Suppressor macrophage treated with lipopolysaccharide for 1 hour (primary cell): ENCODE results near the gene RXFP1.
A peak's percentile ranks its signal among the peaks of the same experiment; 100 is the strongest.

Experiments used
- DNase-seq, 3 donors: peaks; one replicate each; pipeline ENCODE4 v3.0.0-alpha.2; 2020 to 2022

The RXFP1 gene

DNA sequence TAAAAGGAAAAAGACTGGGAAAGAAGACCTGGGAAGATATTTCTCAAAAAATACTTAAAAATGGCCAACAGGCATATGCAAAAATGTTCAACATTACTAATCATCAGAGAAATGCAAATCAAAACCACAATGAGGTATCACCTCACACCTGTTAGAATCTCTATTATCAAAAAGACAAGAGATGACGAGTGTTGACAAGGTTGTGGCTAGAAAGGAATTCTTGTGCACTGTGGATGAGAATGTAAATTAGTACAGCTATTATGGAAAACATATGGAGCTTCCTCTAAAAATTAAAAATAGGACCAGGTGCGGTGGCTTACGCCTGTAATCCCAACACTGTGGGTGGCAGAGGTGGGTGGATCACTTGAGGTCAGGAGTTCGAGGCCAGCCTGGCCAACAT is 100.0 kb downstream of the RXFP1 start:
- DNase-seq = no peak

DNA sequence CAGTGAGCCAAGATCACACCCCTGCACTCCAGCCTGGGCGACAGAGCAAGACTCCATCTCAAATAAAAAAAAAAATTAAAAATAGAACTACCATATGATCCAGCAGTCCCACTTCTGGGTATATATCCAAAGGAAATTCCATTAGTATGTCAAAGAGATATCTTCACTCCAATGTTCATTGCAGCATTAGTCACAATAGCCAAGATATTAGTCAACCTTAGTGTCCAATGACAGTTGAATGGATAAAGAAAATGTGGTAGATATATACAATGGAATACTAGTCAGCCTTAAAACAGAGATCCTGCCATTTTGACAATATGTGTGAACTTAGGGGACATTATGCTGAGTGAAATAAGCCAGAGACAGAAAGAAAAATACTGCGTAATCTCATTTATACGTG is 100.6 kb downstream of the RXFP1 start:
- DNase-seq = peak in 1 of 3 donors; percentile 36

DNA sequence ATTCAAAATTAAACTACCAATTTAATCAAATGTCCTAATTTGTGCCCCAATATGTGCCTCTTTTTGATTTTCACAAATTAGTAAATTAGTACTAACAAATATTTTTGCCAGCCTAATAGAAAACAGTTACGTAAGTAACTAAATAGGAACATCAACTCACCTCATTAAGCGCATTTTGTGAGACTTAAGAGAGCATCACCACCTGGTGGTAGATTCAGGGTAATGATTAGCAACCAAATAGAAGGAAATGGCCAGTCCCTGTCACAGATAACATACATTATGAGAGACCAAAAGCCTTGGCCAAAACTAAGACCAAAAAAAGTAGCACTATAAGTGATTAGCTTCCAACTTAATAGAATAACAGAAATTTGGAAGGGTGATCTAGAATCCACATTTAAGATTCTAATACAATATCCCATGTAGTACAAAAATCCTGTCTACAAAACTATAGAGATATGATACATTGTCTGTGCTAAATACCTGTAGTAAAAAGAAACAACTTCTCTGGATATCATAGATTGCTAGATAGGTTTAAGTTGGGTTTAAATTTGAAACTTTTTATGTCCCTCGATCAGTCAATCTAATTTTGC is 103.3 kb downstream of the RXFP1 start:
- DNase-seq = peak; percentile 73 to 85 (median 84)

DNA sequence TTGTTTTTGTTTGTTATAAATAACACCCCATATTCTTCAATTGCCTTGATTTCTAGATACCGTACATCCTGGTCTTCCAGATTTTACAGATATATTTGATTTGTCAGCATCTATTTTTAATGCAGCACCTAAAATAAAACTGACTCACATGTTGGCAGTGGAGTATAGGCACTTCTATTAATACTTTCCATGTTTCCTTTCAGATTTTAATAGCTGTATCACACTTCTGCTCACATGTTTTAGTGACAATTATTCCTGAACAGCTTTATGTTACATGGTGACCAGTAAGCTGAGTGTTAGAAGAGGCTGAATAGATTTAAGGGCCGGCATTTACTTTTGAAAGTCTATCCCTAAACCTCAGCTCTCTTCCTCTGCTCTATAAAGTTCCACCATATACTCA is 103.9 kb downstream of the RXFP1 start:
- no peak for DNase-seq

DNA sequence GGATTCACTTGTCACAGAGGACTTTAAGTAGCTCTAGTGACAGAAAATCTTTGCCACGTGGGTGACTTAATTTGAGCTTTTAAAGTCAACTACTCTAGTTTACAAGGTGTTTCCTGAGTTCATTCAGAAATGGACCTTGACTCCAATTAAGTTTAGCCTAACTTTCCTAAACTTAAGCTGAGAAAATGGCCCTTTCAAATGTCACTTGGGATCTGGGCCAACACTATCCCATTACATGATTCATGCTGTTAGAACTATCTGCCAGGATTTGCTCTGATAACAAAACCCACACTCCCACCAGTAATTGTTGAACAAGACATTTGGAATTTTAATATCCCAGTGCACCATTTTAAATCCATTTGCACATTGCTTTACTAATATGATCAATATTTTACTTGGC is 109.2 kb downstream of the RXFP1 start:
- DNase-seq = no peak

DNA sequence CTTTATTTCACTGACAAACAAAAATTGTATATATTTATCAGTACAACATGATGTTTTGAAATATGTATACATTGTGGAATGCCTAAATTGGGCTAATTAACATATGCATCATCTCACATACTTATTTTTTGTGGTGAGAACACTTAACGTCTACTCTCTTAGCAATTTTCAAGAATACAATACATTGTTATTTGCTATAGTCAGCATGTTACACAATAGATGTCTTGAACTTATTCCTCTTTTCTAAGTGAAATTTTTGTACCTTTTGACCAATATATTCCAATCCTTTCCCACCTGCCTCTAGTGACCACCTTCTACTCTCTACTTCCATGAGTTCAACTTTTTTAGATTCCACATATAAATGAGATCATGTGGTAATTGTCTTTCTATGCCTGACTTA is 114.9 kb downstream of the RXFP1 start:
- no peak for DNase-seq

DNA sequence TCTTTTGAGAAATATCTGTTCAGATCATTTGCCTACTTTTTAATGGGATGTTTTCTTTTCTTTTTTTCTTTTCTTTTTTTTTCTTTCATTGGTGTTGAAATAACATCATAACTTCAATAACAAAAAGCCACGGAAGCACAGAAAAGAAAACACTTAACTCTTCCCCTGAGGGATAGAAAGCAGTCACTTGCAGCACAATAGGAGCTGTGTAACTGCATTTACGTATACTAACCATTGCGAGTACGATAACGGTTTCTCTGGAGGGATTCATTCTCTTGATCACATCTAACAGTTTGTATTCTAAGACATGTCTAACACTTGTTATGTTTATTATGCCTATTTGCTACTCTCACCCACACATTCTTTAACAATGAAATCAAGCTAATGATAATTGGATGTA is 122.7 kb downstream of the RXFP1 start:
- DNase-seq = no peak

DNA sequence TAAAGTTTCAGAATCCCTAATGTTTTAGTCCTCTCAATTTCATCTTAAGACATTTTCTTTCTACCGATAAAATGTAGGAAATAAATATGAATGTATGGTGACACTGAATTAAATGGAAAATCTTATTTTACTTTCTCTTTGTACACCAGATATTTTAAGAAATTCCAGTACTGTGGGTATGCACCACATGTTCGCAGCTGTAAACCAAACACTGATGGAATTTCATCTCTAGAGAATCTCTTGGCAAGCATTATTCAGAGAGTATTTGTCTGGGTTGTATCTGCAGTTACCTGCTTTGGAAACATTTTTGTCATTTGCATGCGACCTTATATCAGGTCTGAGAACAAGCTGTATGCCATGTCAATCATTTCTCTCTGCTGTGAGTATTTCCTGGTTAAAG is 123.1 kb downstream of the RXFP1 start:
- no peak for DNase-seq

DNA sequence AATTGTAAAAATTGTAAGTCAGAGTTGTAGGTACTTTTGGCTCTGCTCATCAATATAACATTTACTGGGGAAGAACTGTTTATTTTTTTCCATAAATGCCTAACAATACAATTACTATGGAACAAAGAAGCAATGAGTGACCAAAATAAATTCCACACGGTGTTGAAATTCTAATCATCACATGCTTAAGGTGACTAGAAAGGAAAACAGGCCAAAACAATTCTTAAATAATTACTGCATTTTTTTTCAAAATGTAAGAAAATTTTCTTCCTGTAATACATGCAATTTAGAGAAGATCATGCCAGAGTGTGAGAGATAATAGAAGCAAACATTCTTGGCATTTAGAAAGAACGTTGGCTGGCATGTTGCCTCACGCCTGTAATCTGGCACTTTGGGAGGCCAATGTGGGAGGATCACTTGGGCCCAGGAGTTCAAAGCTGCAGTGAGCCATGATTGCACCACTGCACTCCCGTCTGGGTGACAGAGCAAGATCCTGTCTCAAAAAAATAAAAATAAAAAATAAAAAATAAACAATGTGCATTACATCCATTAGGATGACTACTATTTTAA is 127.5 kb downstream of the RXFP1 start:
- DNase-seq = no peak

DNA sequence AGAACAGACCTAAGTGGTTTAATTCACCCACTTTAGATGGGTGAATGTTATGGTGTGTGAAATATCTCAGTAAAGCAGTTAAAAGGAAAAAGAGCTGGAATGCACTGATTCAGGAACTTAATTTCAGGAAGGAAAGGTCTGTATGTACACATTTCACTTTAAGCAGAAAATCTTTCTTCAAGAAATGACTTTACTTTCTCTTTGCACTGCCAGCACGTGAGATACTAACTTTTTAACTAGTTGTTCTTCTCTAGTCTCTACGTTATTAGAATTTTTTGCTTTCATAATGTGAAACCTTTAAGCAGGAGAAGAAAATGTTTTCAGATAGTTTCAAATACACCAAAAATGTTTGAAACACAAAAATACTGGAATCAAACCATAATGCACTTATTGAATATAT is 131.2 kb downstream of the RXFP1 start:
- DNase-seq = peak; percentile 3 to 36 (median 28)

DNA sequence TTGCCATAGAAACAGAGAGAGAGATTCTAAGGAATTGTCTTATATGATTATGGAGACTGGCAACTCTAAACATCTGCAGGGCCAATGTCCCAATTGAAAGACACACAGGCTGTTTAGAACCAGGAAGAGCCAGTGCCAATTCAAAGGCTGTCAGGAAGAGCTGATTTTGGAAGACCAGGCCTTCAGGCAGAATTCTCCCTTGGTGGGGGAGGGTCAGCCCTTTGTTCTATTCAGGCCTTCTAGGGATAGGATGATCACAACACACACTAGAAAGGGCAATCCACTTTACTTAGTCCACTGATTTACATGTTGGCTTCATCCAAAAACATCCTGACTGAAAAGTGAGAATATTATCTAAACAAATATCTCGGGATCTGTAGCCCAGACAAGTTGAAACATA is 134.8 kb downstream of the RXFP1 start:
- DNase-seq = no peak

DNA sequence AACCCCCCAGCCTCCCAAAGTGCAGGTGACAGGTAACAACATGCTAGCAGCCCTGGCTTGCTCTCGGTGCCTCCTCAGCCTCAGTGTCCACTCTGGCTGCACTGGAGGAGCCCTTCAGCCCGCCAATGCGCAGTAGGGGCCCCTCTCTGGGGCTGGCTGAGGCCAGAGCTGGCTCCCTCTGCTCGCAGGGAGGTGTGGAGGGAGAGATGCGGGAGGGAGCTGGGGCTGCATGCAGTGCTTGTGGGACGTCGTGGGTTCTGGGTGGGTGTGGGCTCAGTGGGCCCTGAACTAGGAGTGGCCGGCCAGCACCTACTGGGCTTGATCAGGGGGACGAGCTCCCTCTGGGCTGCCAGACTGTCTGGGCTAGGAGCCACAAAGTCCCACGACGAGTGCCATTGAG is 135.6 kb downstream of the RXFP1 start:
- DNase-seq = no peak

DNA sequence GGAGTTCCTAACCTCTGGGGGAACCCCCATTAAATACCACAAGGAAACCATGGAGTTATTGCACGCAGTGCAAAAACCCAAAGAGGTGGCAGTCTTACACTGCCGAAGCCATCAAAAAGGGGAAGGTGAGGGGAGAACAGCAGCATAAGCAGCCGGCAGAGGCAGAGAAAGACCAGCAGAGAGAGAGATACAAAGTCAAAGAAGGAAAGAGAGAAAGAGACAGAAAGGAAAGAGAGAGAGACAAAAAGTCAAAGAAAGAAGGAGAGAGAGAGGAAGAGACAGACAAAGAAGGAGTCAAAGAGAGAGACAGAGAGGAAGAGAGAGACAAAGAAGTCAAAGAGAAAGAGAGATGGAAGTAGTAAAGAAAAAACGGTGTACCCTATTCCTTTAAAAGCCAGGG is 141.6 kb downstream of the RXFP1 start:
- peak; percentile 63 to 76 (median 73) for DNase-seq

DNA sequence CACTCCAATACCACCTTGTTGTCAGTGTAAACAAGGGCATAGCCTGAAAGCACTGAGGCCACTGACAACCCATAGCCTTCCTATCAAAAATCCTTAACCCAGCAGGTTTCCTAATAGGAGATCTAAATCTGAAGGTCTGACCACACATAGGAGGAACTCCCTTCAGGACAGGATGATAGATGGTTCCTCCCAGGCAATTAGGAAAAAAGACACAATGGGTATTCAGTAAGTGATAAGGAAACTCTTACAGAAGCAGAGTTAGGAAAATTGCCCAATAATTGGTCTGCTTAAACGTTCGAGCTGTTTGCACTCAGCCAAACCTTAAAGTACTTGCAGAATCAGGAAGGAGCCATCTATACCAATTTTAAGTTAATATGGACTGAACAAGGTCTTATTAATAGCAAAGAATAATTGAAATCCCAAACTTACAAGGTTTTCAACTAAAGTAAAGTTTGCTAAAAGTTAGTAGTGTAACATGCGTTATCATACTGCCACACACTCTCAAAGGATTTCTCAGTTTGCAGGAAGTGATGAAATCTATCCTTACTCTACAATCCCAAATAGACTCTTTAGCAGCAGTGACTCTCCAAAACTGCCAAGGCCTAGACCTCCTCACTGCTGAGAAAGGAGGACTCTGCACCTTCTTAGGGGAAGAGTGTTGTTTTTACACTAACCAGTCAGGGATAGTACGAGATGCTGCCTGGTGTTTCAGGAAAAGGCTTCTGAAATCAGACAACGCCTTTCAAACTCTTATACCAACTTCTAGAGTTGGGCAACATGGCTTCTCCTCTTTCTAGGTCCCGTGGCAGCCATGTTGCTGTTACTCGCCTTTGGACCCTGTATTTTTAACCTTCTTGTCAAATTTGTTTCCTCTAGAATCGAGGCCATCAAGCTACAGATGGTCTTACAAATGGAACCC is 142.3 kb downstream of the RXFP1 start:
- peak; percentile 58 to 72 (median 65) for DNase-seq

DNA sequence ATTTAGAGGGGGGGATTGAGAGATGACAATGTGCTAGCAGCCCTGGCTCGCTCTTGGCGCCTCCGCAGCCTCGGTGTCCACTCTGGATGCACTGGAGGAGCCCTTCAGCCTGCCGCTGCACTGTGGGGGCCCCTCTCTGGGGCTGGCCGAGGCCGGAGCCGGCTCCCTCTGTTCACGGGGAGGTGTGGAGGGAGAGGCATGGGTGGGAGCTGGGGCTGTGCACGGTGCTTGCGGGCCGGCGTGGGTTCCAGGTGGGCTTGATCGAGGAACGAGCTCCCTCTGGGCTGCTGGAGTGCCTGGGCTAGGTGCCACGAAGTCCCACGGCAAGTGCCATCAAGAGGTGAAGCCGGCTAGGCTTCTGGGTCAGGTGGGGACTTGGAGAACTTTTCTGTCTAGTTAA is 143.1 kb downstream of the RXFP1 start:
- DNase-seq = no peak

DNA sequence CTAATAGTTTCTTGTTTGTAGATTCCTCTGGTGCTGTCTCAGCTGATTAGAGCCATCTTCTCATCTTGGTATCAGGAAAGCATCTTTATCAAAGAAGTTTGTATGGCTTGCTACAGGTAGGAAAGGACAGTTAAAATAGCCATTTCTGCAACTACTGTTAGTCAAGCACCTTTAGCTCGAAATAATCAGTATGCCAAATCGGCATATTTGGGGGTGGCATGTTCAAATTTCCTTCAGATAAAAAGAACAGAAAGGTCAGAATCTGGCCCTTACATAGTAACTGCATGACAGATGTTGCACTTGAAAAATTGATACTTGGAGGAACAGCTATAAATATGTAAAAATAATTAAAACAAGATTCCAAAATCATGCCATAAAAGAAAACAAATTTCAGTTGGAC is 145.2 kb downstream of the RXFP1 start:
- DNase-seq = no peak

DNA sequence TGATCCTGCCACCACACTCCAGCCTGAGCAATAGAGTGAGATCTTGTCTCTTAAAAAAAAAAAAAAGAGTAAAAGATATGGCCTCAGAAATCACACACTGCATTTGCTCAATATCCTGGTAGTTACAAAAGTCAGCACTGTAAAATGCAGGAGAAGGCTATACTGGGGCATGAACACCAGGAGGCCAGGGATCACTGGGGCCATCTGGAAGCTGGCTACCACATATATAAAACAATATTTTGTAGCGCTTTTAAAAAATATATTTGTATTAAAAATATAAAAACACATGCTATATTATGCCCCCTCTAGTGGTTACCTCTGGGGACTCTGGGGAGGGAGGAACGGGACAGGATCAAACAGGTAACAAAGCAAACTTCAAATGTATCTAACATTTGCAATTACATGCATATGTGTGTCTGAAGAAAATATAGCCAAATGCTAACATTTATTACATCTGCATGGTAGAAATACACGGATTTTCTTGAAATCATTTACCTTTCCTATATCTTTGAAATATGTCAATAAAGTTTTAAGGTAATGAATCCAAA is 146.0 kb downstream of the RXFP1 start:
- DNase-seq = peak; percentile 57 to 76 (median 73)

DNA sequence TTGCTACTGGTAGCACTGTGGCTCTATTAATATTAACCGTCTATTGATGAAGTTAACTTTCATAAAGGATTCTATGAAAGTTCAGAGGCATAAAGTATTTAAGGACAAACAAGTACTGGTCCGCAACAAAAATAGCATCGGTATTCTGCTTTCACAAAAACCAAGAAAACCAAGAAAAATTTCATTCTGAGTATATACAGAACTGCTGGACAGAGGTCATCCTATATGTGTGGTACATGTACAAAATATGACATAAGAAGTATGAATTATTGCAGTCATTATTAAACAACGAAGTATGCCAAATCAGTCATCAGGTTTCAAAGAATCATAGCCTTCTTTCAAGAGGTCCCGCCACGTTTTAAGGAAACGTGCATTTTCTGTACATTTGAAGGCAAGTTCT is 147.6 kb downstream of the RXFP1 start:
- DNase-seq = no peak

DNA sequence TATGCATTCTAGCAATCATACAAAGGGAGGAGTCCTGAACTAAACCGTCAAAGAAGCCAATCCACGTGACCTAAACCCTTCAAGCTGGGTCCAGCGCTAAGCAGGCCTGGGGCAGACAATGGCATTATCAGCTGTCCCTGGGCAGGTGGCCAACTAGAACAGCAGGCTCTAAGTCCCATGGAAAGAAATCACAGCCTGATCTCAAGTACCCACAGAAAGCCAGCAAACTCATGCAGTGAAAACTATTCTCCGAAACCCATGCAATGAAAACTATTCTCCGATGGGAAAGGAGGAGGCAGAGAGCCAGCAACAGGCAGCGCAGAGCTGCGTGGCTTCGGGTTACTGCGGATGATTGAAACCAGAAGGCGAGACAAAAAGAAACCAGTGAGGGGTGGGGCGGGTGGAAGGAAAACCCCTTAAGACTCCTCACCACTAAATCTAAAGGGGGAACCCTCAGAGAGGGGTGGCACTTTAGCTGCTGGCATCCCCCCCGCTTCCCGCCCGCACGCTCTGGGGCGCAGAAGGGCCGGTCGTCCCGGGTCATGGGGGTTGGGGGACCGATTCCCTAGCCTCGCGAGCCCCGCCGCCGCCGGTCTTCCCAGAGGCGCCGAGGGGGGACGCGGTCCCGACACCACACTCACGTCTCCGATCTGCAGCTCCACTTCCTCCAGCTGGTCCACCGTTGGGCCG is 149.4 kb downstream of the RXFP1 start:
- peak; percentile 49 to 75 (median 57) for DNase-seq

DNA sequence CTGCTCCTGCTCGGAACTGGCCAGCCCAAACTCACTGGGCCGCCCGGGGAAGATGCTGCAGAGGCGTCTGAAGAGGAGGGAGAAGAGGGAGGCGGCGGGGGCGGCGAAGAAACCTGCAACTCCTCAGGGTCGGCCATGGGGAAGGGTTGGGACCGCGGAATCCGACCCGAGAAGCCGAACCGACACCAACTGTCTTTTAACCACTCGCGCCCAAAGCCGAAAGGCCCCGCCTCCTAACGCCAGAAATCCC is 149.9 kb downstream of the RXFP1 start, which contains the start of gene C4orf46:
Gene C4orf46, minus strand, starts transcription at position 223 of the 250 bp plus-strand sequence. Its CDS starts 86 bp downstream, at position 137.
- no peak for DNase-seq

DNA sequence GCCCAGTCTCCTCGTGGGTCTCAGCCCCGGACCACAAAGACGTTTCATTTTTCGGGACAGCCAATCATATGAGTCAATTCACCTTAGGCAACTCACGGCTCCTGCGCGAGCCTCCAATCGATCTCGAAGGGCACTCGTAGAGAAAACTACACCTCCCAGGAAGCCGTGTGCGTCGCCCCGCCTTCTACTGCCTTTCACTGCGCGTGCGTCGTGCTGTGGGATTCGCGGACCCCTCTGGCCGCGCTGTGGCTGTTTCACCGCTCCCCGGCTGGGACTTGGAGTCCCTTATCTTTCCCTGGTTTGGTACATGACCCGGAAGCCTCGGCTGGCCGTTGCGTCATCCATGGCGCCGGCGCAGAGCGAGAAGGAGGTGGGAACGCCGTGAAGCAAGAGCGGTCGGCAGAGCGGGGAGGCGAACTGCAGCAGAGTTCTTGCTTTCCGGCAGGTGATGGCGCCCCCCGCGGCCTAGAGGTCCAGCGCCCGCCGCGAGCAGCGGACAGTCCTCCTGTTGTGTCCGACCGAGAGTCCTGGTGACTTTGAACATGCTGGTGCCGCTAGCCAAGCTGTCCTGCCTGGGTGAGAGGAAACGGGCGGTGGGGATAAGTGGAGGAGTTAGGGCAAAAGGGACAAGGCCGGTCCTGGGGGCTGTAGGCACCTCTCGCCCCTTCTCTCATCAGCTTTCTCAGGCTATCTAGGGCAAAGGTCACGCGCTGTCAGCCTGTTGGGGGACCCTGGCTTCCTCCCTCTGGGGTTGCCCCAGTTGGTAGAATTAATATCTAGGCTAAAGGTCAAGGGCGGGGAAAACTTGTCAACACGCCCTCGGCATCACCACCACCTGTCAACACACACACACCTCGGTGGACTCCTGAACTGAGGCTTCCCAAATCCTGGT is 150.5 kb downstream of the RXFP1 start, which contains the start of gene ETFDH:
Gene ETFDH, plus strand, starts transcription at position 382 of the 892 bp plus-strand sequence. Its CDS starts 161 bp downstream, at position 543.
- DNase-seq = peak; percentile 99 to 100 (median 100)

DNA sequence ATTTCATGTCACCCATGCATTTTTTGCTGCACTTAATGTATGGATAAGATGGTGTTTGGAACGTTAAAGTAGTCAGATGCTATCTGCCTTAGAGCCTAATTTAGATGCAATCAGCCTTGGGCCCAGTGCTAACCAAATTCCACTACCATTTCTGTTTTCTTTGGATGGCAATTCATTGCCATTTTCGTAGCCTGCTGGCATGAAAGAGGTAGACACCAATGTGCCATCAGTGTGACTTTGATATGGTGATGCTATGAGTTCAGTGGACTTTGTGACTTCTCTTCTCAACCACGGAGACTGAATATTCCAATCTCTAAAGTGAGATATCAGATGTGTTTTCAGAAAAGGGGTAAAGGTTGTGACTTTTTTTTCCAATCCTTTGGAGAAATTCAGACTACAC is 152.0 kb downstream of the RXFP1 start:
- no peak for DNase-seq
